ENCODE measurements around the gene TBCD.

- no peak for TF ChIP-seq CTCF (conservative IDR thresholded peaks at IDR 0.05; ENCODE audit: low read length)
- no peak for TF ChIP-seq EZH2phosphoT487 (IDR thresholded peaks at IDR 0.05; ENCODE audit: borderline replicate concordance, low read depth, low read length)
Measured at GRCh38 chr17:82902972-82903874, 151.4 kb downstream of the TBCD start.

Measured in OCI-LY7 (cell line).